Body of pancreas (tissue), 4 donors: Measurements from ENCODE around the gene NISCH. TPM values are rescaled to one million over a fixed set of nuclear protein-coding genes. Genes with fewer than 3 reads are reported as not detected.

Experiments used
- ATAC-seq: fragments of 150-250 bp; one replicate; pipeline ENCODE4 v1.9.1; 2016
- DNase-seq, 4 donors: peaks; one replicate each; pipeline ENCODE4 v3.0.0-alpha.2; 2019
- H3K27ac ChIP-seq, 4 donors: fragments of 200-600 bp; sonication (generic); 1 replicate in 3 of 4; 2 replicates in 1 of 4; pipeline versions ENCODE4 v1.5.1 to v1.6.1; 2016 to 2019; ENCODE audit warnings: mild to moderate bottlenecking in 1 of 4, mixed read lengths in 1 of 4, moderate library complexity in 1 of 4
- H3K27me3 ChIP-seq, 2 donors: fragments of 200-600 bp; sonication (generic); one replicate each; pipeline ENCODE4 v1.6.0; 2016; ENCODE audit warnings: mild to moderate bottlenecking in 1 of 2
- H3K36me3 ChIP-seq, 2 donors: fragments of 200-600 bp; sonication (generic); replicated peaks in 1 of 2; 2 replicates each; pipeline ENCODE4 v1.5.1; 2016; ENCODE audit warnings: low read depth in 2 of 2; ENCODE audit not compliant: insufficient read depth in 1 of 2
- H3K4me1 ChIP-seq: fragments of 200-600 bp; sonication (generic); one replicate; pipeline ENCODE4 v1.6.0; 2016
- H3K4me3 ChIP-seq, 2 donors: fragments of 200-600 bp; sonication (generic); 1 replicate in 1 of 2; 2 replicates in 1 of 2; pipeline ENCODE4 v1.5.1; 2016 to 2019
- H3K9me3 ChIP-seq, 3 donors: fragments of 200-600 bp; sonication (generic); 1 replicate in 2 of 3; 2 replicates in 1 of 3; pipeline ENCODE4 v1.5.1; 2016
- CTCF ChIP-seq, 7 experiments: fragments of 450-650 bp in 4 of 7; fragments of 200-600 bp in 3 of 7; sonication (generic) in 3 of 7; IDR thresholded peaks; one replicate each; pipeline ENCODE4 v1.5.1; 2016 to 2019; ENCODE audit warnings: antibody characterized with exemption in 7 of 7
- POLR2A ChIP-seq, 3 donors: fragments of 450-650 bp; IDR thresholded peaks; one replicate each; pipeline ENCODE4 v1.6.1; 2016; ENCODE audit warnings: antibody characterized with exemption in 3 of 3, mild to moderate bottlenecking in 2 of 3
- WGBS, 2 donors: methylation state at CpG; one replicate each; pipeline ENCODE4 v1.1.5; 2017; 5-methylcytosine and 5-hydroxymethylcytosine counted together
- intact Hi-C: fragments of 100-400 bp; cut with DNase I; formaldehyde crosslinking; loops from one replicate; pipeline ENCODE4 v1.15.1; 2023
- total RNA-seq, 2 donors: library from RNA; depleted of rRNA; stranded (reverse); fragments of >200 nt; gene quantifications; one replicate each; pipeline ENCODE4 v1.1.0, GENCODE V29; 2016

The NISCH gene
- total RNA-seq, 2 donors from 2014 or later = 58.9 to 115 TPM

- Histone ChIP-seq H3K4me1 (peaks cover 4% of the 10 kb centered on the region), H3K4me3 (no peak overlapping the region), H3K9me3 (no peaks in the 10 kb centered on the region), H3K36me3 (no peaks in the 10 kb centered on the region), H3K27me3 (no peaks in the 10 kb centered on the region), H3K27ac (no peak overlapping the region)
- intact Hi-C loops = no loop called here
- ATAC-seq (no peak), DNase-seq (peak in 1 of 4 donors; percentile 10)
- no peak for TF ChIP-seq CTCF (IDR thresholded peaks at IDR 0.05)
- no peak for TF ChIP-seq POLR2A (IDR thresholded peaks at IDR 0.05)
- 54 to 69% methylated on average over 10 of the region's 10 CpGs for WGBS, 2 donors
Observed at GRCh38 chr3:52431459-52432223, 23.8 kb upstream of the NISCH start.

- H3K9me3 ChIP-seq = no peaks in the 10 kb centered on the region
- 69 to 71% methylated on average over 6 of the region's 6 CpGs for WGBS, 2 donors
- no peak overlapping the region for H3K27ac ChIP-seq
- ATAC-seq (no peak), DNase-seq (peak in 1 of 4 donors; percentile 4)
- intact Hi-C loops = no loop called here
- no peaks in the 10 kb centered on the region for H3K36me3 ChIP-seq
- H3K27me3 ChIP-seq = no peaks in the 10 kb centered on the region
- H3K4me1 ChIP-seq = peaks cover 4% of the 10 kb centered on the region
- H3K4me3 ChIP-seq = no peak overlapping the region
- TF ChIP-seq POLR2A (IDR thresholded peaks at IDR 0.05) (no peak), CTCF (IDR thresholded peaks at IDR 0.05) (no peak)
Observed at GRCh38 chr3:52432225-52432624, 23.2 kb upstream of the NISCH start.

GRCh38 chr3:52432691-52433141 is 22.7 kb upstream of the NISCH start:
- ATAC-seq (no peak), DNase-seq (peak in 1 of 4 donors; percentile 55)
- intact Hi-C loops = no loop called here

GRCh38 chr3:52433328-52433995 is 21.9 kb upstream of the NISCH start:
- WGBS, 2 donors = 75 to 79% methylated on average over 10 of the region's 10 CpGs
- peak in 1 of 4 donors; percentile 0 for DNase-seq

More at GRCh38 chr3:52432691-52433141, 22.7 kb upstream of the NISCH start:
- no peaks in the 10 kb centered on the region for H3K36me3 ChIP-seq
- 28 to 60% methylated on average over 2 to 4 of the region's 4 CpGs for WGBS, 2 donors
- H3K4me1 ChIP-seq = peaks cover 4% of the 10 kb centered on the region
- H3K4me3 ChIP-seq = no peak overlapping the region
- TF ChIP-seq CTCF (IDR thresholded peaks at IDR 0.05) = no peak
- no peaks in the 10 kb centered on the region for H3K9me3 ChIP-seq
- no peaks in the 10 kb centered on the region for H3K27me3 ChIP-seq
- no peak overlapping the region for H3K27ac ChIP-seq

More at GRCh38 chr3:52433328-52433995, 21.9 kb upstream of the NISCH start:
- intact Hi-C loops = no loop called here
- Histone ChIP-seq H3K9me3 (no peaks in the 10 kb centered on the region), H3K4me3 (no peak overlapping the region), H3K27ac (no peak overlapping the region), H3K27me3 (no peaks in the 10 kb centered on the region), H3K4me1 (peaks cover 4% of the 10 kb centered on the region), H3K36me3 (no peaks in the 10 kb centered on the region)
- no peak for ATAC-seq
- TF ChIP-seq POLR2A (IDR thresholded peaks at IDR 0.05) = no peak
- no peak for TF ChIP-seq CTCF (IDR thresholded peaks at IDR 0.05)
